Activated naive CD8-positive, alpha-beta T cell treated with anti-CD3 and anti-CD28 coated beads, Interleukin-2, amount 50 U/mL, for 16 hours (primary cell): ENCODE data around the gene CAMTA2.
"Not testable (repeated sequence)": the region's sequence is repeated elsewhere in the genome, so short reads cannot be mapped to it uniquely, and the experiment has no call there.

Source experiments
- DNase-seq: peaks from one replicate; pipeline ENCODE4 v3.0.0-alpha.2; 2020; ENCODE audit warnings: low read depth, low spot score

CAMTA2 gene

DNA sequence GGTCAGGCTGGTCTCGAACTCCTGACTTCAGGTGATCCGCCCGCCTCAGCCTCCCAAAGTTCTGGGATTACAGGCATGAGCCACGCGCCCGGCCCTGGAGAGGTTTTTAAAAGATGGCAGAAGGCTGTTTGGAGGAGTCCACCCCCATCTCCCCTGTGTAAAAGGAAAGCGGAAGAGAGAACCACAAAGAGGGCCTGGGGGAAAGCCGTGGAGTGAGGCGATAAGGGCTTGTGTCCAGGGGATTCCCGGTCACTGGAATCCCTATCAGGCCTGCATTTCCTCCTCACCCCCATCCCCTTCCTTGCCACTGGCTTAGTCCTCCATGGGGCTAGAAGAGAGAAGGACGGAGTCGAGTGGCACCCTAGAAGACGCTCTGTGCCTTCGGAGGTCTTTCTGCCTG lies 55.5 kb downstream of the CAMTA2 start, which contains the start of gene GP1BA:
Gene GP1BA, plus strand, starts transcription at position 315 of the 400 bp plus-strand sequence. CDS start 328 bp downstream, outside the sequence.
- DNase-seq, result no peak

GRCh38 chr17:4928881-4929280 lies 58.6 kb downstream of the CAMTA2 start:
- DNase-seq, result no peak

DNA sequence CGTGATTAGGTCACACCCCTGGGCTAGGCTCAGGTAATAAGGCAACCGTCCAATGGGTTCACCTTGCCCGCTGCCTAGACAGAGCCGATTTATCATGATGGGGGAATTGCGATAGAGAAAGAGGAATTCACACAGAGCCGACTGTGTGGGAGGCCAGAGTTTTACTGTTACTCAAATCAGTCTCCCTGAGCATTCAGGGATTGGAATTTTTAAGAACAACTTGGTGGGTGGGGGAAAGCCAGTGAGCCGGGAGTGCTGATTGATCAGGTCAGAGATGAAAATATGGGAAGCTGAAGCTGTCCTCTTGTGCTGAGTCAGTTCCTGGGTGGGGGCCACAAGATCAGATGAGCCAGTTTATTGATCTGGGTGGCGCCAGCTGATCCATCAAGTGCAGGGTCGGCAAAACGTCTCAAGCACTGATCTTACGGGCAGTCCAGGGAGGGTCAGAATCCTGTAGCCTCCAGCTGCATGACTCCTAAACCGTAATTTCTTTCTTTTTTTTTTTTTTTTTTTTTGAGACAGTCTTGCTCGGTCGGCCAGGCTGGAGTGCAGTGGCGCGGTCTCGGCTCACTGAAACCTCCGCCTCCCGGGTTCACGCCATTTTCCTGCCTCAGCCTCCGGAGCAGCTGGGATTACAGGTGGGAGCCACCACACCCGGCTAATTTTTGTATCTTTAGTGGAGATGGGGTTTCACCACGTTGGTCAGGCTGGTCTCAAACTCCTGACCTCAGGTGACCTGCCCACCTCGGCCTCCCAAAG lies 60.7 kb downstream of the CAMTA2 start:
- not testable (repeated sequence) for DNase-seq

GRCh38 chr17:4921320-4921719 lies 66.2 kb downstream of the CAMTA2 start:
- DNase-seq, result no peak

GRCh38 chr17:4920351-4921048 lies 67.0 kb downstream of the CAMTA2 start:
- DNase-seq, result no peak

GRCh38 chr17:4919511-4920047 lies 67.9 kb downstream of the CAMTA2 start:
- DNase-seq, result no peak
